Lung (tissue), 12 donors: ENCODE results near the gene RAB3IL1. TPM values are rescaled to one million over a fixed set of nuclear protein-coding genes. Genes with fewer than 3 reads are reported as not detected.
A peak's percentile ranks its signal among the peaks of the same experiment; 100 is the strongest.

Experiments used
- ATAC-seq: fragments of 200-7000 bp; cut with Tn5 transposase; one replicate; pipeline ENCODE4 v1.9.1; 2020; ENCODE audit warnings: moderate number of reproducible peaks; ENCODE audit not compliant: insufficient read depth, low FRiP score
- DNase-seq, 3 donors: peaks; one replicate each; pipeline ENCODE4 v3.0.0-alpha.2; 2013 to 2017
- H3K27ac ChIP-seq, 2 donors: one replicate each; pipeline ENCODE4 v1.5.1; 2013; ENCODE audit warnings: mild to moderate bottlenecking in 2 of 2, moderate library complexity in 2 of 2, control low read depth in 1 of 2, inconsistent platforms in 1 of 2, low read depth in 1 of 2, low read length in 1 of 2
- H3K27me3 ChIP-seq, 3 donors: one replicate each; pipeline ENCODE4 v1.5.1; 2013; ENCODE audit warnings: low read length in 2 of 3; ENCODE audit not compliant: control insufficient read depth in 3 of 3, insufficient read depth in 3 of 3
- H3K36me3 ChIP-seq, 4 donors: one replicate each; pipeline ENCODE4 v1.5.1; 2013; ENCODE audit warnings: low read length in 4 of 4, mild to moderate bottlenecking in 1 of 4, moderate library complexity in 1 of 4; ENCODE audit not compliant: control insufficient read depth in 4 of 4, insufficient read depth in 4 of 4
- H3K4me1 ChIP-seq, 5 donors: one replicate each; pipeline ENCODE4 v1.5.1; 2013; ENCODE audit warnings: low read length in 5 of 5, mild to moderate bottlenecking in 2 of 5, moderate library complexity in 1 of 5; ENCODE audit not compliant: control insufficient read depth in 5 of 5, insufficient read depth in 5 of 5
- H3K4me3 ChIP-seq: one replicate; pipeline ENCODE4 v1.5.1; 2013; ENCODE audit warnings: mild to moderate bottlenecking, control low read depth, moderate library complexity
- H3K9ac ChIP-seq, 2 donors: one replicate each; pipeline ENCODE4 v1.5.1; 2013; ENCODE audit warnings: low read length in 2 of 2, control low read depth in 1 of 2; ENCODE audit not compliant: insufficient read depth in 1 of 2
- H3K9me3 ChIP-seq, 4 donors: one replicate each; pipeline ENCODE4 v1.5.1; 2013; ENCODE audit warnings: low read length in 3 of 4, mild to moderate bottlenecking in 1 of 4, moderate library complexity in 1 of 4; ENCODE audit not compliant: control insufficient read depth in 4 of 4, insufficient read depth in 3 of 4
- CTCF ChIP-seq: IDR thresholded peaks from 2 replicates; pipeline ENCODE4 v1.5.1; 2012; ENCODE audit warnings: mild to moderate bottlenecking; ENCODE audit errors: control extremely low read depth, extremely low read depth
- WGBS, 2 donors: extraction: QIAGEN DNeasy Blood & Tissue Kit; methylation state at CpG; one replicate each; pipeline ENCODE4 v1.1.7; 2013; 5-methylcytosine and 5-hydroxymethylcytosine counted together
- polyA plus RNA-seq, 2 donors: library from polyadenylated mRNA; stranded (reverse); fragments of 200-250 nt; gene quantifications; one replicate each; pipeline ENCODE4 v1.2.1, GENCODE V29; 2013
- total RNA-seq, 2 donors: library from RNA; depleted of rRNA in 1 of 2; stranded (reverse); fragments of >200 nt in 1 of 2; gene quantifications; one replicate each; pipeline ENCODE4 v1.2.1, GENCODE V29; 2014 to 2021
- donor health status: control.
- donor health status: control.
- donor health status: Bipolar disorder and iron deficiency.
- donor health status: healthy.
- donor health status: DM: yes; HTN: yes; CAD: no.

Gene RAB3IL1
- total and polyA plus RNA-seq, 4 donors, result 6.7 to 20.8 (median 9.8) TPM

GRCh38 chr11:61881397-61881796 is 36.0 kb downstream of the RAB3IL1 start:
- no peak for TF ChIP-seq CTCF
- 86% methylated on average over 3 of the region's 3 CpGs for WGBS, 2 donors

GRCh38 chr11:61880454-61880853 is 36.9 kb downstream of the RAB3IL1 start:
- Histone ChIP-seq H3K36me3 (peaks cover 0 to 20% (median 5%) of the 10 kb centered on the region in 4 donors), H3K9ac (no peak overlapping the region), H3K4me1 (peaks cover 0 to 2% (median 0%) of the 10 kb centered on the region in 5 donors), H3K4me3 (no peak overlapping the region), H3K9me3 (no peaks in the 10 kb centered on the region), H3K27me3 (no peaks in the 10 kb centered on the region), H3K27ac (no peak overlapping the region)
- no peak for TF ChIP-seq CTCF
- no peak for DNase-seq
- WGBS, 2 donors, result 77 to 79% methylated on average over 6 of the region's 6 CpGs
- no peak for ATAC-seq

More at GRCh38 chr11:61881397-61881796, 36.0 kb downstream of the RAB3IL1 start:
- Histone ChIP-seq H3K27me3 (no peaks in the 10 kb centered on the region), H3K9me3 (no peaks in the 10 kb centered on the region), H3K9ac (no peak overlapping the region), H3K27ac (peak overlapping the region in 1 of 2 donors; percentile 18), H3K4me1 (no peaks in the 10 kb centered on the region), H3K4me3 (no peak overlapping the region), H3K36me3 (peaks cover 0 to 13% (median 5%) of the 10 kb centered on the region in 4 donors)
- DNase-seq (peak in 1 of 3 donors; percentile 25), ATAC-seq (no peak)

- WGBS, 2 donors, result 87 to 89% methylated on average over 11 of the region's 11 CpGs
- H3K27ac ChIP-seq, result no peak overlapping the region
- H3K4me1 ChIP-seq, result peaks cover 0 to 2% (median 0%) of the 10 kb centered on the region in 5 donors
- H3K9me3 ChIP-seq, result no peaks in the 10 kb centered on the region
- H3K4me3 ChIP-seq, result no peak overlapping the region
- no peaks in the 10 kb centered on the region for H3K27me3 ChIP-seq
- peaks cover 0 to 22% (median 5%) of the 10 kb centered on the region in 4 donors for H3K36me3 ChIP-seq
- ATAC-seq, result no peak
- TF ChIP-seq CTCF, result no peak
- DNase-seq, result no peak
- no peak overlapping the region for H3K9ac ChIP-seq
Measured at GRCh38 chr11:61880031-61880430, 37.3 kb downstream of the RAB3IL1 start.

GRCh38 chr11:61879152-61879551 is 38.2 kb downstream of the RAB3IL1 start:
- Histone ChIP-seq H3K9me3 (no peaks in the 10 kb centered on the region), H3K9ac (no peak overlapping the region), H3K4me3 (no peak overlapping the region), H3K4me1 (peaks cover 0 to 2% (median 0%) of the 10 kb centered on the region in 5 donors), H3K27ac (no peak overlapping the region), H3K27me3 (no peaks in the 10 kb centered on the region), H3K36me3 (peaks cover 0 to 22% (median 4%) of the 10 kb centered on the region in 4 donors)
- DNase-seq (no peak), ATAC-seq (no peak)
- 87 to 90% methylated on average over 7 of the region's 7 CpGs for WGBS, 2 donors
- no peak for TF ChIP-seq CTCF
